Tibial nerve (tissue), 4 donors: ENCODE measurements around the gene FRMPD2. TPM values are rescaled to one million over a fixed set of nuclear protein-coding genes. Genes with fewer than 3 reads are reported as not detected.
"Not testable (repeated sequence)": the region's sequence is repeated elsewhere in the genome, so short reads cannot be mapped to it uniquely, and the experiment has no call there.

Experiments
- DNase-seq, 2 donors: peaks; one replicate each; pipeline ENCODE4 v3.0.0-alpha.2; 2019; ENCODE audit warnings: low spot score in 2 of 2
- H3K27ac ChIP-seq, 4 donors: fragments of 200-600 bp; sonication (generic) in 3 of 4; one replicate each; pipeline ENCODE4 v1.5.1; 2017 to 2019; ENCODE audit warnings: mild to moderate bottlenecking in 1 of 4
- H3K27me3 ChIP-seq, 2 donors: fragments of 200-600 bp; sonication (generic) in 1 of 2; one replicate each; pipeline versions ENCODE4 v1.5.1 to v1.6.0; 2017 to 2019
- H3K36me3 ChIP-seq, 3 donors: fragments of 200-600 bp; sonication (generic); one replicate each; pipeline ENCODE4 v1.5.1; 2018 to 2019
- H3K4me1 ChIP-seq, 4 donors: fragments of 200-600 bp; sonication (generic) in 3 of 4; one replicate each; pipeline ENCODE4 v1.5.1; 2017 to 2019
- H3K4me3 ChIP-seq, 4 donors: fragments of 200-600 bp; sonication (generic) in 3 of 4; one replicate each; pipeline ENCODE4 v1.5.1; 2017 to 2019; ENCODE audit warnings: mild to moderate bottlenecking in 1 of 4, moderate library complexity in 1 of 4
- H3K9me3 ChIP-seq, 4 donors: fragments of 200-600 bp; sonication (generic) in 3 of 4; one replicate each; pipeline ENCODE4 v1.5.1; 2017 to 2019
- EP300 ChIP-seq, 2 donors: sonication (generic); formaldehyde crosslinking; IDR thresholded peaks; one replicate each; pipeline ENCODE4 v1.6.1; 2017; ENCODE audit warnings: antibody characterized with exemption in 2 of 2, mild to moderate bottlenecking in 1 of 2
- POLR2A ChIP-seq, 2 donors: fragments of 450-650 bp; IDR thresholded peaks; one replicate each; pipeline ENCODE4 v1.6.1; 2017; ENCODE audit warnings: antibody characterized with exemption in 2 of 2, mild to moderate bottlenecking in 2 of 2, moderate library complexity in 2 of 2
- WGBS, 2 donors: methylation state at CpG; one replicate each; pipeline ENCODE4 v1.1.5; 2018; 5-methylcytosine and 5-hydroxymethylcytosine counted together
- total RNA-seq, 4 donors: library from RNA; depleted of rRNA; stranded (reverse); fragments of >200 nt; gene quantifications; one replicate each; pipeline ENCODE4 v1.1.0, GENCODE V29; 2016
- TF ChIP-seq, protein P1 (sequence below), 5 experiments: fragments of 200-600 bp in 3 of 5; fragments of 450-650 bp in 2 of 5; sonication (generic) in 3 of 5; IDR thresholded peaks; one replicate each; pipeline ENCODE4 v1.5.1; 2016 to 2019; ENCODE audit warnings: antibody characterized with exemption in 5 of 5, mild to moderate bottlenecking in 3 of 5, moderate library complexity in 2 of 5

FRMPD2 gene
- total RNA-seq, 4 donors from 2014 or later: 0.21 TPM; not detected in 3

DNA sequence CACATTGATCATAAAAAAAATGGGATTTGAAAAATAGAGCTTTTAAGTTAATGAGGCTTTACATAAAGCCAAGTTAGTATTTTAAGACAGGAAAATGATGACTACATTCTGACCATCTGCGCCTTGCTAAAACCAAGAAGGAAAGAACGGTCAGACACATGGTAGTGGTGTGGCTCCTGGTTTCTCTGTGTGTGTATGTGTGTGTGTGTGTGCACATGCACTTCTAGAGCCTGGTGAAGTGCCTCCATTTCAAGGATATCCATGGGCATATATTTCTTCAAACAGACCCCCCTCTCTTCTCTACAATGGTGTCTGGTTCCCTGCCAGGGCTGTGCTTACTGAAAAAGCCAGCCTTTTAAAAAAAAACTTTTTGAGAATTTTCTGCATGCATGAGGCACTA lies 80.9 kb downstream of the FRMPD2 start:
- Histone ChIP-seq H3K27me3 (no peaks in the 10 kb centered on the region), H3K4me1 (no peaks in the 10 kb centered on the region), H3K4me3 (no peak overlapping the region), H3K27ac (no peak overlapping the region), H3K36me3 (no peaks in the 10 kb centered on the region), H3K9me3 (no peaks in the 10 kb centered on the region)
- TF ChIP-seq EP300 (IDR thresholded peaks at IDR 0.05) (no peak), POLR2A (IDR thresholded peaks at IDR 0.05) (no peak)
- TF ChIP-seq, protein P1, sequence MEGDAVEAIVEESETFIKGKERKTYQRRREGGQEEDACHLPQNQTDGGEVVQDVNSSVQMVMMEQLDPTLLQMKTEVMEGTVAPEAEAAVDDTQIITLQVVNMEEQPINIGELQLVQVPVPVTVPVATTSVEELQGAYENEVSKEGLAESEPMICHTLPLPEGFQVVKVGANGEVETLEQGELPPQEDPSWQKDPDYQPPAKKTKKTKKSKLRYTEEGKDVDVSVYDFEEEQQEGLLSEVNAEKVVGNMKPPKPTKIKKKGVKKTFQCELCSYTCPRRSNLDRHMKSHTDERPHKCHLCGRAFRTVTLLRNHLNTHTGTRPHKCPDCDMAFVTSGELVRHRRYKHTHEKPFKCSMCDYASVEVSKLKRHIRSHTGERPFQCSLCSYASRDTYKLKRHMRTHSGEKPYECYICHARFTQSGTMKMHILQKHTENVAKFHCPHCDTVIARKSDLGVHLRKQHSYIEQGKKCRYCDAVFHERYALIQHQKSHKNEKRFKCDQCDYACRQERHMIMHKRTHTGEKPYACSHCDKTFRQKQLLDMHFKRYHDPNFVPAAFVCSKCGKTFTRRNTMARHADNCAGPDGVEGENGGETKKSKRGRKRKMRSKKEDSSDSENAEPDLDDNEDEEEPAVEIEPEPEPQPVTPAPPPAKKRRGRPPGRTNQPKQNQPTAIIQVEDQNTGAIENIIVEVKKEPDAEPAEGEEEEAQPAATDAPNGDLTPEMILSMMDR (IDR thresholded peaks at IDR 0.05): no peak
- 77 to 93% methylated on average over 2 of the region's 2 CpGs for WGBS, 2 donors
- no peak for DNase-seq

DNA sequence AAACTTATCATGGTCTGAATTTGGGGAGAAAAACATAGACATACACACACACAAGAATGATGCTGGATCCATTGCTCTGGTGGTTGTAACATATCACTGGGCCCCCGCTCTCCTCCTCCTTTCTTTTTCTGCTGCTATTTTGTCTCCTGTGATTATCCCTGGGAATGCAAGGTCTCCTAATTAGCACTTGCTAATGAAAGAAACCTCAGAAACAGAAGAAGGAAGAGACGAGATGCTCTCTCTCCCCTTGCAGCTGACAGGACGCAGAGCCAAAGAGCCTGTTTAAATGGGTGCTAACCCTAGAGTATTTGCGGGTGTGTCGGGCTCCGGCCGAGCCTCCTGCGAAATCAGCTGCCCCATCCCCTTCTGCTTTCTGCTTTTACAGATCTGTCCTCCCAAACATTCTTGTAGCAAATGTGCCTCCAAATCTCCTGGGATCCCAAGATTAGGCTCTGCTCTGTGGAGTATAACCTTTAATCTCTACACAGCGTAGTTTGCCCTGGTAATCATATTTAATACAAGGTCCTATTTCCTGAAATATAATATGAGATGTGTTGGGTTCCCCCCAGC lies 81.5 kb downstream of the FRMPD2 start:
- no peak for DNase-seq
- Histone ChIP-seq H3K27ac (no peak overlapping the region), H3K27me3 (no peaks in the 10 kb centered on the region), H3K9me3 (no peaks in the 10 kb centered on the region), H3K4me1 (no peaks in the 10 kb centered on the region), H3K36me3 (no peaks in the 10 kb centered on the region), H3K4me3 (no peak overlapping the region)
- WGBS, 2 donors: 62 to 69% methylated on average over 9 of the region's 9 CpGs
- TF ChIP-seq, protein P1 (IDR thresholded peaks at IDR 0.05): no peak
- TF ChIP-seq POLR2A (IDR thresholded peaks at IDR 0.05) (no peak), EP300 (IDR thresholded peaks at IDR 0.05) (no peak)

DNA sequence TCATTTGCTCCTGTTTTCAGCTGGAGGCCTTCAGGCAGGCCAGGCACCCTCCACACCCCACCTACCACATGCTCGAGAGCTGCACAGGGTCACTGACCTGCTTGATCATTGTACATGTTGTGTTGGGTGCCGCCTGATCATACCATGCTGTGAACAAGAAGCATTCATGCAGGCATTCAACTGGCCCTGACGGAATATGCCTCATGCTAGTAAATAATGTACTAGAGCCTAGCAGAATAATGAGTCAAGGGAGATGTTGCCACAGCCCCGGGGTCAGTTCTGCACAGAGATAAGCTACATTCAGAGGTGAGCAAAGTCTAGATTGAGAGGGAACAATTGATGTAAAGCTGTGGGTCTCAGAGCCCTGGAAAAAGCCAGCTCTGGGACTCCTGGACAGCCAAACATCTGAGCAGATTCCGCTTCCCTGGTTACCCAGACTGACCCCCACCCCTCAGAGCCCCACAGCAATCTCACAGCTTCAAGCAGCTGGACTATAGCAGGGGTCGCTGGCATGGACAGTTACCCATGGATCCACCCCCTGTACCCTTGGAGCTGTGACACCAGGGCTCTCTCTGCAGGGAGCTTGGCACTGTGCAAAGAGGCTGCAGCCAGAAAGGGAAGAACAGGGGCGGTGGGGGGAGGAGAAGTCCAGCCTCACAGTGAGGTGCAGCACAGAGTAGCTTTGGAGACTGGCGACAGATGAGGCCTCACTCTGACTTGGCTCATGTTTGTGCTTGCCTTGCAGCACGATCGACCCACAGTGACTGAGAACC lies 86.6 kb downstream of the FRMPD2 start:
- no peaks in the 10 kb centered on the region for H3K4me1 ChIP-seq
- H3K36me3 ChIP-seq: no peaks in the 10 kb centered on the region
- H3K4me3 ChIP-seq: no peak overlapping the region
- H3K9me3 ChIP-seq: no peaks in the 10 kb centered on the region
- no peak for DNase-seq
- WGBS, 2 donors: 67 to 70% methylated on average over 10 of the region's 10 CpGs
- H3K27ac ChIP-seq: no peak overlapping the region
- no peaks in the 10 kb centered on the region for H3K27me3 ChIP-seq
- TF ChIP-seq EP300 (IDR thresholded peaks at IDR 0.05) (no peak), POLR2A (IDR thresholded peaks at IDR 0.05) (no peak)
- TF ChIP-seq, protein P1 (IDR thresholded peaks at IDR 0.05): no peak

DNA sequence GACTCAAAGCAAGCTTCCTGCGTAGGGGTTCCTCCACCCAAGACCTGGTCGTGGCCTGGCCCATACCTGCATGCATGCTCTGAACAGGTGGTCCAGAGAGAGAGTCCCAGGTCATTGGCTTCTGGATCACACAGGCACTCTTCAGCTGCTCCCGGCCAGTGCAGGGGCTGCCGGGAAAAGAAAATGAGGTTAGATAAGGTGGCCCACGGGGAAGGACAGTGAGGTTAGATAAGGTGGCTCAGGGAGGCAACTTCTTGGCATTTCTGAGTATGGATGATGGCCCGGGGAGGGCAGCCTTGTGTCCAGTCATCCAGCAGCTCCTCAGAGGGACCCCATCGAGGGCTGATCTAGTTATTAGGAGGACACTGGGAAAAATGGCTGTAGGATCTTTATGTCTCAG lies 87.4 kb downstream of the FRMPD2 start:
- H3K9me3 ChIP-seq: no peaks in the 10 kb centered on the region
- 83 to 91% methylated on average over 7 of the region's 7 CpGs for WGBS, 2 donors
- H3K27ac ChIP-seq: no peak overlapping the region
- no peaks in the 10 kb centered on the region for H3K4me1 ChIP-seq
- no peaks in the 10 kb centered on the region for H3K27me3 ChIP-seq
- TF ChIP-seq, protein P1 (IDR thresholded peaks at IDR 0.05): no peak
- TF ChIP-seq EP300 (IDR thresholded peaks at IDR 0.05) (no peak), POLR2A (IDR thresholded peaks at IDR 0.05) (no peak)
- DNase-seq: no peak
- H3K36me3 ChIP-seq: no peaks in the 10 kb centered on the region
- H3K4me3 ChIP-seq: no peak overlapping the region

DNA sequence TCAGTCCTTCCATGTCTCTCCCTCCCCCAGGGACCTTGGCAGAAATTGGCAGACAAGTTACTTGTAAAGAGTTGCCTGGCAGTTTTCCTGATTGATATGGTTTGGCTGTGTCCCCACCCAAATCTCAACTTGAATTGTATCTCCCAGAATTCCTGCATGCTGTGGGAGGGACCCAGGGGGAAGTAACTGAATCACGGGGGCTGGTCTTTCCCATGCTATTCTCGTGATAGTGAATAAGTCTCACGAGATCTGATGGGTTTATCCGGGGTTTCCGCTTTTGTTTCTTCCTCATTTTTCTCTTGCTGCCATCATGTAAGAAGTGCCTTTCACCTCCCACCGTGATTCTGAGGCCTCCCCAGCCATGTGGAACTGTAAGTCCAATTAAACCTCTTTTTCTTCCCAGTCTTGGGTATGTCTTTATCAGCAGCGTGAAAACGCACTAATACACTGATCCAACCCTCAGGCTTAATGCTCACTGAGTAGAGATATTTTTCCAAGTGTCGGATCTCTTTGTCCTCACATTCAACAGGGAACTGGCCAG lies 88.2 kb downstream of the FRMPD2 start:
- WGBS, 2 donors: 82 to 85% methylated on average over 9 of the region's 9 CpGs
- H3K36me3 ChIP-seq, H3K27ac ChIP-seq, H3K9me3 ChIP-seq, H3K27me3 ChIP-seq, DNase-seq, H3K4me1 ChIP-seq, H3K4me3 ChIP-seq: not testable (repeated sequence)
